GM23338 (cell line): Measurements from ENCODE around the gene SLC45A1.

ENCODE experiments used
- CTCF ChIP-seq, 2 experiments: fragments of 200-600 bp in 1 of 2; sonication (generic) in 1 of 2; conservative IDR thresholded peaks; 2 replicates each; pipeline versions ENCODE4 v1.5.1 to v1.6.1; 2016 to 2017; ENCODE audit warnings: antibody characterized with exemption in 2 of 2, low read depth in 2 of 2, mild to moderate bottlenecking in 2 of 2, moderate library complexity in 1 of 2
- ETS1 ChIP-seq: IDR thresholded peaks from 2 replicates; pipeline ENCODE4 v1.6.1; 2016; ENCODE audit warnings: antibody characterized with exemption
- EZH2 ChIP-seq: fragments of 200-600 bp; sonication (generic); IDR thresholded peaks from one replicate; pipeline ENCODE4 v1.8.0; 2017; ENCODE audit warnings: antibody characterized with exemption, mild to moderate bottlenecking, low read depth; ENCODE audit not compliant: unreplicated experiment
- REST ChIP-seq: IDR thresholded peaks from one replicate; pipeline ENCODE4 v1.6.1; 2018; ENCODE audit warnings: antibody characterized with exemption; ENCODE audit not compliant: unreplicated experiment

- TF ChIP-seq CTCF (conservative IDR thresholded peaks at IDR 0.05; ENCODE audit: low read depth in 2 of 2) (no peak), EZH2 (no peak), REST (no peak), ETS1 (no peak)
Observed at GRCh38 chr1:8328271-8328670, 10.4 kb downstream of the SLC45A1 start.
